ENCODE data around the gene TAS2R42.

Gene TAS2R42

DNA sequence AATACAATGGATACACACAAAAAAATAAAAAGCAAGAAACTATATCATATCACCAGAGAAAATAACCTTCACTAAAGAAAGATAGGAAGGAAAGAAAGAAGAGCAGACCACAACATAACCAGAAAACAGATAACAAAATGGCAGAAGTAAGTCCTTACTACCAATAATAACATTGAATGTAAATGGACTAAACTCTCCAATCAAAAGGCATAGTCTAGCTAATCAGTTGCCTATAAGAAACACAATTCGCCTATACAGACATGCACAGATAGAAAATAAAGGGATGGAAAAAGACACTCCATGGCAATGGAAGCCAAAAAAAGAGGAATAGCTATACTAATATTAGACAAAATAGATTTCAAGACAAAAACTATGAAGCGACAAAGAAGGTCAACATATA, 43.4 kb downstream of the TAS2R42 start:
- DNase-seq: no peak

DNA sequence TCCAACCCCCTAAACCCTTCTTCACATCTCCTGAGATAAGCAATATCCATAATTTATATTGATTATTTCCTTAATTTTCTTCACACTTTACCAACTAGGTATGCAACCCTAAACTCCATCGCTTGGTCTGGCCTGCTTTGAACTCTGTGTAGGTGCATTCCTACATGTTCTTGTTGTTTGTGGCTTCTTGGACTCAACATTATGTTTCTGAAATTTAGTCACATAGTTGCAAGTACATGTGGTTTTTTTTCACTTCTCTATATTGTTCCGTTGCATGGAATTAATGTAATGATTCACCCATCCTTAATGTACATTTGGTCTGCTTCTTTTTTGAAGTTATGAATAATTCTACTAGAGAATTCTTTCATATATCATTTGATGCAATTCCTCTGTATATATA, 50.7 kb downstream of the TAS2R42 start:
- no peak for DNase-seq
